HG02642 (cell line): ENCODE data around the gene MEIS3.

Source experiments
- ATAC-seq: cut with Tn5 transposase; IDR thresholded peaks from one replicate; pipeline ENCODE4 v1.9.1; 2021; ENCODE audit warnings: mild to moderate bottlenecking; ENCODE audit not compliant: unreplicated experiment, poor library complexity

Gene MEIS3

DNA sequence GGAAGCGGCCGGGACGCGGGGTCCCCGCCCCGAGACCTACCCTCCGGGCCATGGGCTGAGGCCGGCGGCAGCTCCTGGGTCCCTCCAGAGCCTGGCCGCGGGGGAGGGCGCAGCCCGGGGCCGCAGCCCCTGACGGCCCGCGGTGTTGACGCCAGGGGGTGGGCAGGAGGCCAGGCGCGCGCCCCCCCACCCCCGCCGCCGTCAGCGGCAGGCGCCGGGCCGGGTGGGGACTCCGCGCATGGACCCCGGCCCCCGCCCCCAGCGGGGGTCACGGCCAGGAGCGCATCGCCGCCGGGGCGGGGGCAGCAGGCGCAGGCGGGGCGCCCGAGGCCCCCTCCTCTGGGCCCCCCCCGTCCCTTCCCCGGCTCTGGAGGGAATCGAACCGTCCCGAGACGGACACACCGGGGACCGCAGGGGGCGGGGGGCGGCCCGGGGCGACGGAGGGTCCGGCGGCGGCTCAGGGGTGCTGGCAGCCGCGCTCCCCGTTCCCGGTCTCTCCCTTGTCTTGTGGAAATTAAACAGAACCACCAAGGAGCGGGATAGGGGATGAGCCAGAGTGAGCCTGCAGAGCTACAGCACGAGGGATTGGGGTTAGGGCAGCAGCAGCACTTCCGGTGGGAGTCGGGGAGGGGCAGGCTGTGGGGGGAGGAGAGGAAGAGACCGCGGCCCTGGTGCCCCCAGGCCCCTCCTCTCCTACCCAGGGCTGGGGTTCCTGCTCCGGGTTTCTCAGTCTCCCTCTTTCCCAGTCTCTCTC lies at the start of gene MEIS3:
Gene MEIS3 (minus strand): TSS at position 498 of the 754 bp plus-strand sequence. CDS start 446 bp downstream, at position 52.
- no peak for ATAC-seq

DNA sequence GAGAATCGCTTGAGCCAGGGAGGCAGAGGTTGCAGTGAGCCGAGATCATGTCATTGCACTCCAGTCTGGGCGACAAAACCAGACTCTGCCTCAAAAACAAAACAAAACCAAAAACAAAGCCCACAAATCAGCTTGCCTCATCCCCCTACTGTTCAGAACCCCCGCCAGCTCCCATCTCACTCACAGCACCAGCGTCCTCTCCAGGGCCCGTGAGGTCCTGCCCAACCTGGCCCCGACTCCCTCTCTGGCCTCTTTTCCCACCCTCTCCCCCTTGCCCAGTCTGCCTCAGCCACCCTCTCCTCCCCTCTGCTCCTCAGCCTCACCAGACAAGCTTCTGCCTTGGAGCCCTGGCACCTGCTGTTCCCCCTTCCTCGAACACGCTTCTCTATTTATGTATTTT lies 48.6 kb upstream of the MEIS3 start:
- ATAC-seq: no peak

DNA sequence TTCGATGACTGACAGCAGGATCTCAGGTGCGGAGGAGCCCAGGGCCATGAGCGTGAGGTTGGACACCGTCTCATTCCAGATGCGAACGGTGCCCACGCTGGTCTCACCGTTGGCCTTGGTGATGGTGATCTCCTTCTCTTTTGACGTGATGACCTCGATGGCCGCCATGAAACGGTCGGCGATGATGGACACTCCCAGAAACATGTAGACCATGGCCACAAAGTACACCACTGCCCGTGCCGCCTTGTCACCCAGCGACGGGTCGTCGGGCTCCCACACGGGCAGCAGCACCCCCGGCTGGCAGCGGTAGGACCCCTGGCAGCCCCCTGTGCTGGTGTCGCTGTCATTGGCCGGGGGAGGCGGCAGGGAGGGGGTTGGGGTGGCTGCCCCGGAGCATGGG lies 46.6 kb upstream of the MEIS3 start:
- ATAC-seq: no peak

DNA sequence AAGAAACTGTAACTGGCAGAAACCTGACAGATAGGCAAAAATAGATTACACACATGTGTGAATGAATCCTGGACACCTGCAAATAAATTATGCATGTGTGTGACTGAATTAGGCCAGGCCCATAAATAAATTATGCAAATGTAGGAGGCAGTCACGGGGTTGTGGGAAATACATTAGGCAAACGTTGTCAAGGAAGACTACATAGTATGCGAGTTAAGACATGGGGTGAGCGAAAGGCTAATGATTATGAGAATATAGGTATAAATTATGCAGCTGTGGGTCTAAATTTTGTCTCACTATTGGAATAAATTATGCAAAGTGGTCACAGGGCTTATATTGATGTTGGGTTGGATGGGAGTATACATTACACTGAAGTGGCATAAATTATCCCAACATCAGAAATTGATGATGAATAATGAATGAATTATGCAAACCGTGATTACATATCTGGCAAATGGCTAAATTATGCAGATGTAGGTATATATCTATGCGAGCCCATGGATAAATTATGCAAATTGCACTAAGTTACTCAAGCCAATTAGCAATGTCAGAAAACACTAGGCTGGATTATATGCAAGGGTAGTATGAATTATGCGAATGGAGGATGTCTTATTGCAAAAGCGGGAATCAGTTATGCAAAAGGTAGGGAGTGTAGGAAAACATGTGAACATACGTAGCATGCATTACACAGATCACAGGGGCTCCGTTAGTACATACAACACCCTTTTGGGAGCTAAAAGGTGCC lies 45.5 kb upstream of the MEIS3 start:
- ATAC-seq: no peak

DNA sequence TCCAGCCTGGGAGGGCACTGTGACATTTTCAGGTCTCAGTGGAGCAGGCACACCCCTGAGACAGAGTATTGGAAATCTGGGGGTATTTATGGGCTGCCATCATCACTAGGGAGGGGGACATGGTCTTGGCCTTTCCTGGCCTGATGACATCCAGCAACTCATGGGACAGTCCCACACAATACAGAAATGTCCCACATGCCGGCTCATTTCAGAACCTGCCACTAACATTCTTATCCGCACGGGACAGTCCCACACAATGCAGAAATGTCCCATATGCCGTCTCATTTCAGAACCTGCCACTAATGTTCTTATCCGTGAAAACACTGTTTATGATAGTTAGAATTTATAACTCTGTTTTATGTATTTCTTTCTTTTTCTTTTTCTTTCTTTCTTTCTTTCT lies 42.5 kb upstream of the MEIS3 start:
- ATAC-seq: no peak

DNA sequence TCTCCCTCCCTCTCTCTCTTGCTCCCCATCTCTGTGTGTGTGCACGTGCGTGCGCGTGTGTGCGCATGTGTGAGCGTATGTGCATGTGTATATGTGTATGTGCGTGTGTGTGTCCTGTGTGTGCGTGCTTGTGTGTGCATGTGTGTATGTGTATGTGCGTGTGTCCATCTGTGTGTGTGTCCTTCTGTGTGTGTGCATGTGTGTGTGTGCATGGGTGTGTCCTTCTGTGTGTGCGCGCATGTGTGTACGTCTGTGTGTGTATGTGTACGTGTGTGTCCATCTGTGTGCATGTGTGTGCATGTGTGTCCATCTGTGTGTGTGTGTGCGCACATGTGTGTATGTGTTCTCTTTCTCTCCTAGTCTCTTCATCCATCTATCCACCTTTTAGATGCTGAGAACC lies 40.1 kb upstream of the MEIS3 start:
- no peak for ATAC-seq

DNA sequence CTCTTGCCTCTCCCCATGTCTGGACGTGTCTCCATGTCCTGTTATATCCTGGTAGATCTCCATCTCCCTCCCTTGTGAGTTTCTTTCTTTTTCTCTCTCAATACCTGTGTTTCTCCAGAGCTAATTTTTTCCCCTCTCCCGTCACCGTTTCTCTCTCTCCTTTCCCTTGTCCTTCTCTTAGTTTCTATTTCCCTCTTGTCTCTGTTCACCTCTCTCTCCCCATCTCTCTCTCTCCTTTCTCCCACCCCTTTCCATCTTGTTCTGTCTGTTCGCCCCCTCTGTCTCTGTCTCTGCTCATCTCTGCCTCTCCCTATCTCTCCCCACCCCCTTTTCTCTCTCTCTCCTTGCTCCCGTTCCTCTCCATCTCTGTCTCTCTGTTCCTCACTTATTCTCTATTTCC lies 39.3 kb upstream of the MEIS3 start:
- no peak for ATAC-seq

DNA sequence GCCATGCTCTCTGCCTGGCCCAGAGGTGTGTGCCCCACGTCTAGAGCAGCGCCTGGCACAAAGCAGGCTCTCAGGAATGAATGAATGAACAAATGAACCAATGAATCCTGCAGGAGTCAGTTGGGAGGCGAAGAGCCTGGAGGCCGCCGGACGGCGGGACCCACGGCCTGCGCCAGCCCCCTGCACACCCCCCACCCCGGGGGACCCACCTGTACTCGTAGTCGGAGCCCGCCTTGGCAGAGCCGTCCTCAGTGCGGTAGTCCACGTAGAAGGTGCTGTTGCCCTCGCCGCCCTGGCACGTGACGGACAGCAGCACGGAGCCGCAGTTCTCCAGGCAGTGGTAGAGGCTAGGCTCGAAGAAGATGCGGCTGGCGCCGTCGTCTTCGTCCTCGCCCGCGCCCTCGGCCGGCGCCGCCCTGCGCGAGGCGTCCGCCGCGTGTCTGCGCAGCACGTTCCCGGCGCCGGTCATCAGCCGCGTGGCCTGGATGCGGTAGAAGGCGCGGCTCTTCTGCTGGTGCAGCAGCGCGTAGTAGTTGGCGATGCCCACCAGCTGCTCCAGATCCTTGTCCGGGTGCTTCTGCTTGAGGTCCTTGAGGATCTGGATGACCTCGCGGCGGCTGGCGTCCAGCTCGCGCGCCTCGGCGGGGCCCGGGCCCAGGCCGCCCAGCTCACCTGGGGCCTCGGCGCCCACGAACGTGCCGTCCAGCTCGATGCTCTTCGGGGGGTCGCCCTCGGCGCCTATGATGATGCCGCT lies 37.6 kb upstream of the MEIS3 start:
- ATAC-seq: no peak

DNA sequence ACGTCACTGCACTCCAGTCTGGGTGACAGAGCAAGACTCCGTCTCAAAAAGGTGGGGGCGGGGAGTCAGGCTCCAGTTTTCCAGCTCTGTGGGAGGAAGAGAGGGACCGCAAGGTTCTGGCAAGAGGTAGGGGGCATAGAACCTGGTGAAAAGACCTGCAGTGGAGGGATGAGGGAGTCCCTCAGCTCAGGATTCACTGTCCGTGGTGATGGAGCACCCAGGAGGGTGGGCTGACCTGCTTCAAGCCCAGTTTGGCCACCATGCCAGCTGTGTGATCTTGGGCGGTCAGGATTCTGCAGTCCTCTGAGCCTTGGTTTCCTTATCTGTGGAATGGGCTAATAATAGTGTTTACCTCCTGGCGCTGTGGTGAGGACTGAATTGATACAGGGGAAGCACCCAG lies 31.2 kb upstream of the MEIS3 start:
- no peak for ATAC-seq

DNA sequence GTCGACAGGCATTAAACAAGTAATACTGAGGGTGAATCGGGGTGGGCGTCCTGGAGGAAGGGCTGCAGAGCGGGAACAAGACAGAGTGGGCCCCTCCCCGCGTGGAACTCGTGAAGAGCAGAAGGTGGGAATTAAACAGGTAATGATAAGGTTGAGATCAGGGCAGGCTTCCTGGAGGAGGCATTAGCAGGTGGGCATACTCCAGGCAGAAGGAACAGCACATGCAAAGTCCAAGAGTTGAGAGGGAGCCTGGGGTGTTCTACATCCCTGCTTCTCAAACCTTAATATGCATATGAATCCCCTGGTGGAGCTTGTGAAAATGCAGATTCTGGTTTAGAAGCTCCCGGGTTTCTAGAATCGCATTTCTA lies 29.0 kb upstream of the MEIS3 start:
- no peak for ATAC-seq

DNA sequence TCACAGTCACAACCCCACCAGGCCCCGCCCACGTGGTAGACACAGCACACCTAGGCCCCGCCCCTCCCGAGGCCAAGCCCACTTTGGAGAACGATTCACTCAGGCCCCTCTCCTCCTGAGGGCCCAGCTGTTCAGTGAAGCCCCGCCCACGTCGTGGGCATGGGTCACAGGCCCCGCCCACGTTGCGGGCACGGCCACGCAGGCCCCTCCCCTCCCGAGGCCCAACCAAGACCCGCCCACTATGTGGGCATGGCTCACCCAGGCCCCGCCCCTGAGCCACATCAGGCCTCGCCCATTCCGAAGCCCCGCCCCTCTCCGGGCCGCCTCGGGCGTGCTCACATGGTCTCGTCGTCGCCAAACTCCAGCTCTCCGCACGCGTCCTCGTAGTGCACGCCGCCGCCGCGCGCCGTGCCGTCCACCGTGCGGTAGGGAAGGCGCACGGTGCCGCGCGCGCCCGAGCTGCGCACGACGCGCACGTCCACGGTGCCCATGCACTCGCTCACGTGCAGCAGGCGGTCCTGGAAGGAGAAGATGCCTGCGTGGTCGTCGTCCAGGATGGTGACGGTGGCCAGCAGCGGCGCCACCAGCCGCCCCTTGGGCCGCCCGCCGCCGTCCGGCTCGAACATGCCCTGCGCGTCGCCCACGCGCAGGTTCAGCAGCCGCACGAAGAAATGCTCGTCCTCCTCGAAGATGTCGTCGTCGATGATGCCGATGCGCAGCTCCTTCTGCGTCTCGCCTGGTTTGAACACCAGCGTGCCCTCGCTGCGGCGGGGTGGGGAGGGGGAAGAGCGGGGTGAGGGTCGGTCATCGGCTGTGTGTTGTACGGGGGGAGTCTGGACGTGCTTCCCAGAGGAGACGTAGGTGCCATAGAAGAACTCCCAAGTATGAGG lies 28.4 kb upstream of the MEIS3 start:
- ATAC-seq: no peak

DNA sequence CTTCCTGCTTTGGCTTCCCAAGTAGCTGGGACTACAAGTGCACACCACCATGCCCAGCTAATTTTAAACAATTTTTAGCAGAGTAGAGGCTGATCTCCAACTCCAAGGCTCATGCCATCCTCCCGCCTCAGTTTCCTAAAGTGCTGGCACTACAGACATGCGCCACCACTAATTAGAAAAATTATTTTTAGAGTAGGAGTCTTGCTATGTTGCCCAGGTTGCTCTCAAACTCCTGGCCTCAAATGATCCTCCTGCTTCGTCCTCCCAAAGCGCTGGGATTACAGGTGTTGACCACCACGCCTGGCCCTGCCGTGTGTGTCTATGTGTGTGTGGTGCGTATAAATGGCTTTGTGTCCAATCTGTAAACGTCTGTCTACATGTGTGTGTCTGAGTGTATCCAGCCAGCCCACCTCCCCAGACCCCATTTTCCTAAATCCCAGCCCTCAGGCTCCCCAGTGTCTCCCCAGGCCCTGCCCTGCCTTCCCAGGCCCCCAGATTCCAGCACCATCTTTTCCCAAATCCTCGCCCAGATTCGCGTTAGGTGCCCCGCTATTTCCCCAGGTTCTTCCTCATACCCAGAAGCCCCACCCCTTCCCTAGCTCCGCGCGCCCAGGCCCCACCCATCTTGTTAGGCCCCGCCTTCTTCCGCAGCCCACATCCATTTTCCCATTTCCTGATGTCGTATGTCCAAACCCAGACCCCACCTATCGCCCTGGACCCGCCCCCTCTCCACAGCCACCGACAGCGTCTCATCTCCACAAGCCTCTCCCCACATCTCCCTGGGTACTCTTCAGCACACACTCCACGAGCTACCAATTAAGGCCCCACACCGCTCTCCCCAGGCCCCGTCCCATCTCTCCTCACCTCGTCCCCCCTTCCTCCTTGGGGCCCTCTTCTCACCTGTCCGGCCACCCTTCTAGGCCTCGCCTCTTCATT lies 27.5 kb upstream of the MEIS3 start:
- no peak for ATAC-seq

DNA sequence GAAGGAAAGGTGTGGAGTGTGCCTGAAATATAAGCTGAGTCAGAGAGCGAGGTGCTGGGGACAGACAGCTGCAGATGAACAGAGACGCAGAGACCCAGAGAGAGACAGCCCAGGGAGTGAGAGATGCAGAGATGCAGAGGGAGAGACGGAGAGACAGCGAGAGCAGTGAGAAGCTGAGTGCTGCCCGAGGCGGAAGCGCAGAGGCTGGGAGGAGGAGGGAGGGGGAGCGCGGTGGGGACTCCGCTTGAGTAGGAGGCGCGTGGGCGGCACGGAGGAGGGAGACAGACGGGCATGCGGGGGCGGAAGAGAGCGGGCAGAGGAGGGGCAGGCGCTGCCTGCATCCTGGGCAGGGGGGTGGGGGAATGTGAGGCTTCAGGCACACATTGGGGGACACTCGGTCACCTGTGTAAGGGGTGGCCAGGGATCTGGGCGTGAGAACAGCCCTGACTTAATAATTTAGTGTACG lies 26.6 kb upstream of the MEIS3 start:
- no peak for ATAC-seq

DNA sequence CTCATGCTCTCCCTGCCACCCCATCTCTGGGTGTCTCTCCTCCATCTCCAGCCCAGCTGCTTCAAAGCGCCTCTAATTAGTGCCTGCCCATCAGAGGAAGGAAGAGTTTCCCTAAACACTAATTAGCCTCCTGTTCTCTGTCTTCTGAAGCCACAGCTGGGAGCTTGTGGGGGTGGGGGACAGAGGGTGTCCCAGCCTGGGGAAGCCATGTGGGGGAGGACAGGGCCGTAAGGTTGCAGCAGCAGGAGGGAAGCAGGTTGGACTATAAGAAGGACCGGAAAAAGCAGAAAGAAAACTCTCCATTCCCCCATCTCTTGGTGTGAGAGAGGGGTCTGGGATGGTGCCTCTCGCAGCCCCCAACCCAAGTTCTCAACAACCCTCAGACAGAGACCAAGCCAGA lies 26.2 kb upstream of the MEIS3 start:
- no peak for ATAC-seq

DNA sequence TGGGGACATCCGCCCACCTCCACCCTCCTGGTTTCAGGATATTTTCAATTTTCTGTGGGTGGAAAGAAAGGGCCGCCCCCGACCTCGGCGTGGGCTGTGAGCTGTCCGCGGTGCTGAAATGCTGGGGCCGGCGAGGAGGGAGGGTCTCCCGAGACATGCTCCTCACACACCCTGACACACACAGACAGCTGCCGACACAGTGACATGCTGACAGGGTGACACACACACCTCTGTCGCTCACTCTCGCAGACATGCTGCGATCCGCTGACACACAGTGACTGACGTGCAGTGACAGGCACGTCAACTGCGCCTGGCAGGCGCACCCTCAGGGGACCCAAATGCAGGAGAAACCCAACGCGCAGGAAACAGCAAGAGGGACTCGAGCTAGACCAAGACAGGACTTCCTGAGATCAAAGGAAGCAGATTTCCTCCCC lies 25.1 kb upstream of the MEIS3 start:
- ATAC-seq: no peak

DNA sequence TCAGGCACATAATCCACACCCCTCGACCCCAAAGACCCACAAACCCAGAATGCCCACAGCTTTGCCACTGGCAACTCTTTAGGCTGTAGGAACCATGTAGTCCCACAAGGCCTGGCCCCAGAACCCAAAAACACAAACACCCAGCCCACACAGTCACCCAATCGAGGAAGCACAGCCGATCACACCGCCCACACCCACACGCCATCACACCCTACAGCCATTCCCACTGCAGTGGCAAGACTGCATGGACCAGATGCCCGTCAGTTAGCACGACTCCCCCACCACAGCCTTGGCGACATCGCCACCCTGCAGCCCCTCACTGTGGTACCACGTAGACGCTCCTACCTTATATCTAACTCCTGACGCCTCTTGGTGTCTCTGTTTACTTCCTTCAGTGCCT lies 24.0 kb upstream of the MEIS3 start:
- ATAC-seq: no peak

DNA sequence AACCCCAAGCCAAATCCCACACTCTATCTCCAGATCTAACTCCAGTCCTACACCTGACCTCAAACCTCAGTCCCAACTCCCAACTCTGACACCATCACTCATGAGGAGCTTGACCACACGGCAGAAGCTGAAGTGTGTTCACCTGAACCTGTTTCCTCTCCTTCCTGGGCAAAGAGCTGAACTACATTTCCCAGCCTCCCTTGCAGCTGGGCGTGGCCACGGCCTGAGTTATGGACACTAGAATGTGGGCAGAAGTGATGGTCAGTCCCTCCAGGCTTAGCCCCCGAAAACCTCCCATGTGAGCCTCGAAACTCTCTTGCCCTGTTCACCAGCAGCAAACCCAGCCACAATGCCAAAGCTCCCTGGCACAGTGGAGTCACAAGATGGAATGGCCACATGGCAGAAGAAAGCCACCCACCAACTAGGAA lies 19.5 kb upstream of the MEIS3 start:
- ATAC-seq: no peak

DNA sequence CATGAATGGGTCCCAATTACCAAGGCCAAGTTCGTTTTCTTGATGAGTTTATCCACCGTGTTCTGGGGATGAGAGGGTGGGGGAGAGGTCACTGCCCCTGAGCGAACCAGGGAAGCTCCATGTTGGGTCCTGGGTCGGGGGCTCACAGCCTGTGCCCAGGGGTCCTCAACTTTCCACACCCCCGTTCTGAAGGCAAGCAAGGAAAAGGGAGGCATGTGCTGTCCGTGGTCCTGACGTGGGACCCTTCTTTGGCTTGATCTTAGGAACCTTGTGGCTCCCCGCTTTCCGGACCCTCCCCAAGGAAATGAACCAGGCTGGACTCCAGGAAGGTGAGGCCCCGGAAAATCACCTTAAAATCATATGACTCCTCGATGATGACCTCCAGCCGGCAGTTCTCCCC lies 18.2 kb upstream of the MEIS3 start:
- ATAC-seq: no peak
